NCI-H2196 (cell line): ENCODE results near the gene ELF4.
"Not testable (repeated sequence)": the region's sequence is repeated elsewhere in the genome, so short reads cannot be mapped to it uniquely, and the experiment has no call there.

Source experiments
- DNase-seq: peaks from one replicate; lab custom pipeline; 2025; ENCODE audit not compliant: unreplicated experiment; lab: John Stamatoyannopoulos, UW

ELF4 gene

DNA sequence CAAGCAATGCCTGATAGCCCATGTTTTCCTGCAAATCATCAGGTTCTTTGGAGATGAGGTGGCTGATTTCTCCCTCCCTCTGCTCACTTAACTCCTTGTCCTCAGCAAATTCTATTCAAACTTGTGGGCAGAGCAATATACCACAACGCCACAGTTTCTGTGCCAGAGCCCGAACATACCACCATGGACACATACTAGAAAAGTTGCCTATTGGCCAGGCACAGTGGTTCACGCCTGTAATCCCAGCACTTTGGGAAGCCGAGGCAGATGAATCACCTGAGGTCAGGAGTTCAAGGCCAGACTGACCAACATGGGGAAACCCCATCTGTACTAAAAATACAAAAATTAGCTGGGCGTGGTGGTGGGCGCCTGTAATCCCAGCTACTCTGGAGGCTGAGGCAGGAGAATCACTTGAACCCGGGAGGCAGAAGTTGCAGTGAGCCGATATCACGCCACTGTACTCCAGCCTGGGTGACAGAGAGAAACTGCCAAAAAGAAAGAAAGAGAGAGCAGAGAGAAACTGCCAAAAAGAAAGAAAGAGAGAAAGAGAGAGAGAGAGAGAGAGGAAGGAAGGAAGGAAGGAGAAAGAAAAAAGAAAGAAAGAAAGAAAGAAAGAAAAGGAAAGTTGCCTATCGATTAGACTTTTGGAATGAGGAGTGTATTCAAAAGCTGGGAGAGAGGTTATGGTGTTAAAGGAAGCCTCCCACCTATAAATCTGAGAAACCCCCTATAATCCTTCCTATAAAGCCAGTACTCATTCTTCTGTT, 5.0 kb upstream of the ELF4 start:
- not testable (repeated sequence) for DNase-seq

DNA sequence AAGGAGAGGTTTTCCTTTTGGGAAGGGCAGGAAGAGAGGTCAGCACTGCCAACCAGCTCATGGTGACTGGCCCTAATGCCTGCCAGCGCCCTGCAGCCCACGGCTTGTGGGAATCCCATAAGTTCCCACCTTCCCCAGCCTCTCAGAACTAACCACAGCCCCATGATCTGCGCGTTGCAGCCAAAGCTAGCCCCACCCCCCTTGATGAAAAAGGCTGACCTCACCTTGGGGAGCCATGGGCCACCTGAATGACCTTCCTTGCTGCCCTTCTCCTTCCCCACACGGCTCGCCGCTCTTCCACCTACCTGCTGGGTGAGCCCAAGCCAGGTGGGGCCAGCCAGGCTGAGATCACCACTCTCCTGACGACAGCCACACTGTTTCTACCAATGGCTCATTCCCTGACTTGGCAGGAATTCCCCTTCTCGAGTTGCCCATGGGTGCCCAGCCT, 3.9 kb upstream of the ELF4 start:
- peak; percentile 39 for DNase-seq

DNA sequence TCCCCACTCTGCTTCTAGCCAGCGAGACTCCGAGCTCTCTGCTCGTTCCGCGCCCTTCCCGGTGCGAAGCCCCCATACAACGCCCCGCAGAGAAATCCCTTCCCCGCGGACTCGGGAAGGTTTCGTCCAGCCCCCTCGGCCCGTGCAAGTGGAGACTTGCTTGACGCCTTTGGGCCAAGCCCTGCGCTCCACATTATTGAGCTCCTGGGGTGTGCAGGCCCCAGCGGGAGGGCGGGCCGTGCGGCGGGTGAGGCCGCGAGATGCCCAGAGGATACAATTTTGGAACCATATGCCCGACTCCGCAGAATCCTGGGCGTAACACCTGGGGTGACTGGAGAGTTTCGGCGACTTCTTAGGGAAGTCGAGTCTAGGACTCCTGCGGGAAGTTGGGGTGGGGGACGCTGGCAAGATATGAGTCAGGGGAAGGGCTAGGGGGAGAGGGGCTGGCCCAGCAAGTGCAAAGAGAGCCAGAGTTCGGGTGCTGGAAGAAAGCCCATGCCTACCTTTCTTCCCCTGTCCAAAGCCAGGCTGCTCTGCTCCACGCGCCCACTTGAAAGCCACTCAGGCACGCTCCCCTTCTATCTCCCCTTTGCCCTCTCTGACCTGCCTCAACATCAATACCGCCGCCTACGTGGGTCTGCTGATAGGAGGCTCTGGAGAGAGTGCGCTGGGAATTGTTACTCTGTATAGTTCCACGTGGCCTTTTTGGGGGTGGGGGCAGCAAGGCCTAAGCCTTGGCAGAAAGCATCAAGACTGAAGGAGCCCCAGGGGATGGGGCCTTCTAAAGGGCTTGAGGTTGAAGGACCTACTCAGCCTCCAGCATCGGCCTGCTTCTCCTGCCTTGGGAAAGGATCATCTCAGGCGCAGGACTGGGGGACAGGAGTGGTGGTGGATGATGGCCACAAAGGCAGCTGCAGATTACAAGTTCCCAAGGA, 1.2 kb upstream of the ELF4 start:
- DNase-seq: no peak

DNA sequence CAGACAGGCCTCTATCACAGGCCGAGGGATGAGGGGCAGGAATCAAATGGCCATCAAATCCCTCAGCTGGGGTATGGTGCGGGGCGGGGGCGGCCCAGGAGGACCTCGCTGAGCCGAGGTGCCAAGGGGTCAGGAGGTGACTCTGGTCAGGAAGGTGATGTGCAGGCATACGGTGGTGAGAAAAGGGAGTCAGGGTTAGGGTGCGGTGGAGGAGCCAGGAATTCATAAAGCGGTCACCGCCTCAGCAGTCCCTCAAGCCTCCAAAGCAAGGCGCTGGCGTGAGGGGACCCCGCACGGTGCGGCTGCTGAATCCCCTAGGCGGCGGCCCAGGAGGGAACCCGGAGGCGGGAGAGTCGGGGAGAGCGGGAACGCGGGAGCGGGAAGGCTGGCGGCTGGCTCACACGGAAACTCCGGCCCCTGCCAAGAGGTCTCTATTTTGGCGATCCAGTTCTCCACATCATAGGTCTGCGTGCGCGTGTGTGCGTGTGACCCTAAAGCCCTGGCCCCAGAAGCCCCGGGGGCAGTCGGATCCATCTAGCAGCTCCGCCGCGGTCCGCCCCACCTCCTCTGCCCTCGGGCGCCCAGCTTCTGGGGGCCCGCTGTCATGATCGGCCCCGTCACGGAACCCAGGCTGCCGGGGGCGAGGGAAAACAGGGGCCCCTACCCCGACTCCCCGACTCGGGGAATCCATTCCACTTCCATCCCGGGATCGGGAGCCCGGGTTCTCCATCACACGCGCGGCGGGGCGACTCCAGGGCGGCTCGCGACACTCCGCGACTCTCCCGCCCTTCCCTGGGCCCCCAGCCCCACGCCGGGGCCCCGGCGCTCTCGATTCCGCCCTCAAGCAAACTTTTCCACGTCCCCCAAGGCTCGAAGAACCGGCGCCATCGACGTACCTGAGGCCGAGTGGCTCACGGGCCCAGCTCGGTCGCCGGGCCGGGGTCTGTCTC, 593 bp downstream of the ELF4 start:
- DNase-seq: no peak

DNA sequence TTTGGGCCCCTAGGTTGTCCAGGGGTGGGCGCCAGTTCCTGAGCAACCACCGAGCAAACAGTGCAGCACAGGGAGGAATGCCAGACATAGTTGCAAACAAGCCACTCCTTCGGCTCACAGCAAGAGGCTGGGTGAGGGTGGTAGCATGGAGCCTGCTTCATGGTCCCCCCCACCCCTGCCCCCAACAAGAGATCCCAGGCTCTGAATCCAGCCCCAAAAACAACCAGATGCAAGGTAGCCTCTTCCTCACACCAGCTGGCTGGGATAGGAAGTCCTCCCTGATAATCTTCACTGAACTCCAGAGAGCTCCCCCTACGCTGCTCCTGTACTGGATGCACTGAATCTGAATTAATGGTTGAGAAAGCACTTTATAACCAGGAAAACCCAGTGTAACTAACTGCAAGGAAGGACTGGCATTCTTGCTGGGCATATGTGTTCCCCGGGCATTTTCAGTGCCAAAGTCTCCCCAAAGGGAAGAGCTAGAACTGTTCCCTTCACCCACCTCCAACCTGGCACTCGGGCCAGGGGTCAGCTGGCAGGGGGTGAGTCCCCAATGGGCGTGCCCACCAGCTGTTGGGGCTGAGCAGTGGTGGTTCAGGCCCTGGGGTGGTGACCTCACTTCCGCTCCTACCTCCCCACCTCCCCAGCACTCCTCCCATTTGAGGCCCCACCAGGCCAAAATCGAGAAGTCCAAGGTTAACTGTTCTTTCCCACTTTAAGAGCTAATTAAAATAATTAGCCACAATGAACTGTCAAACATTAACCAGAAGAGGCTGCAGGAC, 1.5 kb downstream of the ELF4 start:
- DNase-seq: no peak

DNA sequence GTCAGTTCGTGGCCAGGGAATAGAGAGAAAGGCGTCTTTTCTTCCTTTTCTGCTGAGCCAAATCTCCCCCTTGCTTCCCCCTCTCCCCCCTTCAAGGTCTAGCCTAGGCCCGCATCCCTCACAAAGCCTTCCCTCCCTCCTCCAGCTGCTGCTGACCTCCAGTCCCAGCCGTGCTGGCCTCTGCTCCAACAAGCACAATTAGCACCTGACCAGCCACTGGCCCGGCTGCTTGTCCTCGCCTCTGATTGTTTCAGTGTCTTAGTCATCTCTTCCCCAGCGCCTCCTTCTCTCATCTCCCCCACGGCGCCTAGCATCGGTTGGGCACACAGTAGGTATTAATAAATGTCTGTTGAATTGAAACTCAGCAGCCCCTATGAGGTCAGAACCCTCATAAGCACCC, 4.2 kb downstream of the ELF4 start:
- no peak for DNase-seq

DNA sequence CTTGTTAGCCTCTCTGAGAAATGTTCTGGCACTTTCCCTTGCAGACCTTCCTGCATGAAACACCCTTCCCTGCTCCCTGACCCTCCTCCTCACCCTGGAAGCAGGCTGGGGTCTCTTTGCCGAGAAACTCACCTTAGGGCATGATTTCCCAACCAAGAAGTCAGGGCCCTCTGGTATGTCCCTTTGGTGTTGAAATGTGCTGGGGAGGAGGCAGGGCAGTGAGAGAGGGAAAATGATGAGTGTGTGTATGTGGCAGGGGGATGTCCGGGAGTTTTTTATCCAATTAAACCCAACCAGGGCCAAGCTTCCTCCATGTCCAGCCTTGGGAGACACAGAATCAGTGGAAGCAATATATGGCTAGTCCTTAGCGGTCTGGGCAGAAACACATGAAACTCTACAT, 5.1 kb downstream of the ELF4 start:
- DNase-seq: no peak

DNA sequence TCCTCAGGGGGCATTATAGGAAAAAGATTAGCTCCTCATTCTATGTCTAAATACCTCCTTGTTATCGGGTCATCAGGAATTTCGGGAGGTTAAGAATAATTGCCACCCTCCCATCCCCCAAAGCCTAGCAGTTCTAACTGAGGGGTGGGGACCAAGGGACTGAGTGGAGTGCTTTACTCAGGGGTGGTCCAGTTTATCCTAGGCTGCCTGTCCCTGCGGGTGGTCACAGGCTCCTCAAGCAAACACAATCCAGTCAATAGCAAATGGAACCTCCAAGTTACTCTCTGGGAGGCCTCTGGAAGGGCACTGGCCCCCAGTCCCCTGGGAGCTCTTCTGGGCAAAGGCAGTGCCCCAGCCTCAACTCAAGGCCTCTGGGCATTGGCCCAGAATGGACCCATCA, 6.7 kb downstream of the ELF4 start:
- DNase-seq: no peak

DNA sequence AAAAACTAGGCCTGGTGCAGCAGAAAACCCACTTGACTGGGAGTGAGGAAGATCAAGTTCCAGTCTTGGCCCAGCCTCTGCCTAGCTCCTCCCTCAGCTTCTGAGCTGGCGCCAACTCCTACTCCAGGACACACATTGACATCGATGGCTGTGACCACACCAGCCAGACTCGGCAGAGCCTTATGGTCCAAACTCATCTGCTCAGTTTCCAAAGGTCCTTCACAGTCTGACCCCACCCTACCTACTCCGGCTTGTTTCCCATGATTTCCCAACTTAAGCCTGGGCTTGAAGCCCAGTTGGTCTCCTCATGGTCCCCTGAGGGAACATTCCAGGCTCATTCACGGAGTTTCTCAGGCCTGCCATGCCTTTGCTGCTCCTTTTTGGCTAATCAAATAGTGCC, 10.1 kb downstream of the ELF4 start:
- peak; percentile 40 for DNase-seq

DNA sequence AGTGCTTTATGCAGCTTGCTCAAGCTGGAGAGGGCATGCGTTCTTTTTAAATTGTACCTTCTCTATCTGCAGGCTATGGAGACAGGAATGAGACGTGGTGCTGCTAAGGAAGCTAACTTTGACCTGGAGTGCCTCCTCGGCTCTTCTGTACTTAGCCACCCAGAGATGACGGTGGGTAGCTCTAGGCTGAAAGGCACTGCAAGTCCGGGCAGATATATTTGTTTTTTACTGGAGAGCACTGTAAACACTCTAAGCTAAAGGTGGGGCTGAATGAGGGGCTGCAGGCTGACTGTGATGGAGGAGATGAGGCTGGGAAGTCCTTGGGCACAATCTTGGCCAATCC, 12.1 kb downstream of the ELF4 start:
- DNase-seq: no peak

DNA sequence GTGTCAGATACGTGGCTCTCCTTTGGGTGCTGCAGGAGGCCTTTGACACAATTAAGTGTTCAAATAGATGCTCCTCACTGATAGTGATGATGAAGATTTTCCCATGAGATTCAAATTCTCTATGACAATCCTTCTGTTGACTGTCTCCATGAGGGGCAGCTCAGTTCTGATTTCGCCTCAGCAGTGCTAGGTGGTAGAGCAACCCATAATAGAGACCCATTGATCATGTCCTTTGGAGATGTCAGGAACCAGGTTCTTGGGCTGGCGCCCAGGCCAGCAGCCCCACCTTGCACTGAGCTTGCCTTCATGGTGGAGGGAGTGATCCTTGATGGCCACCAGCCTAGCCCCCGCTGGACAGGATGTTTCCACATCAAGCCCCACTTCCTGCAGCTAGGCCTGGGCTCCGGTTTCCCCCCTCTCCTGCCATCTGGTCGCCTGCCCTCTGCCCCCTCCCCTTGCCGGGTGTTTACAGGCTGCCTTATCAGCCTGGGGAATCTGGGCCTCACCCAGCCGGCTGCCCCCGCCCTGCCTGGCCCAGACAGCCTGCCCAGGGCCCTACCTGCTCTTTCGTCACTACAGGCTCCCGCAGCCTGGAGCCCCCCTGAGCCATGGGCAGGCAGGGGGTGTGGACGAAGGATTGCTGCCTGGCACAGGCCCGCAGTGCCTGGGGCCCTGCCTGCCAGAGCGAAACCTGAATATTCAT, 12.6 kb downstream of the ELF4 start:
- DNase-seq: peak; percentile 18

DNA sequence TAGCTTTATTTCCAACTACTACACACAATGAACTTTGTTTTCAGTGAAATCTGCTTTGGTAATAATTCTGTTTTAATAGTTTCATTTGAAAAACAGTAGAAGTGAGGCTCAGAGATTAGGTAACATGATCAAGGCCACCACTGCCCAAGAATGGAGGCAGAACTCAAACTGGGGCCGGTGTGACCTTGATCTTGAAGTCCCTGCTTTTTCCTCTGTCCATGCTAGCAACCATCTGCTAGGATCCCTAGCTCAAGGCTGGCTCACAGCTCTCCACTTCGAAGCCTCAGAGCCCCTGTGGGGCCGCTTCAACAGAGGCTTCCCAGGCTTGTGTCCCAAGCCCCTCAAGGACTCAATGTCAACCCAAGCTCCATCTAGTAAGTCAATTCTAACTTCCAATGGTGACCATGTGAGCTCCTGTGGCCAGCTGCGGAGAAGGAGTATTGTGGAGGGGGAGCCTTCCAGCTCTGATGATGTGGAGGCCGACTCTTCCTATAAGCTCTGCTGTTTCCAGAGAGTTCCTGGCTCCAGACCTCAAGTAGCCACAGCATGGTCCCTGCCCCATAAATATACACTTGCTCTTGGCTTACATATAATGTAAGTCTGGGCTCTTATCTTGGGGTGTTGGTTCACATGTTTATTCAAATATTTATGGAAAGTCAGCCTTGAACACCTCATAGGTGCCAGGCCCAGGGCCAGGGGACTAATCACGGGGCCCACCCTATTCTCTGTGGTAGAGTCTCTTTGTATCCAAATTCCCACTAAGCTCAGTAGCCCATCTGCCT, 14.9 kb downstream of the ELF4 start:
- no peak for DNase-seq

DNA sequence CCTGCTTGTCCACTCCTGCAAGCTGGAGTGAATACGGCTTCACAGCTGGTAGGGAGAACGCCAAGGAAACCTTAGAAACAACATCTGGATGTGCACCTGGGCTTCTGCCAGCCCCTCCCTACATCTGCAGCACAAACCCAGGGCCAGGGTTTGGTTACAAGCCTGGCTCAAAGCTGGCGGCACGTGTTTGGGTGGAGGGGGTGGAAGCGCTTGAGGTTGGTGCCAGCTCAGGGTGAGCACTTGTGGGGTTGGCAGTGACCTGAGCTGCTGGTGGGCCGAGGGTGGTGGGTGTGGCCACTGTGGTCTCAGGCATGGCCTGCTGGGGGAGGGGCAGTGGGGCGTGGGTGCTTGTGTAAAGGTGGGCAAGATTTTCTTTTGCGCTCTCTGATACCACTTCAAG, 15.6 kb downstream of the ELF4 start:
- DNase-seq: peak; percentile 54

DNA sequence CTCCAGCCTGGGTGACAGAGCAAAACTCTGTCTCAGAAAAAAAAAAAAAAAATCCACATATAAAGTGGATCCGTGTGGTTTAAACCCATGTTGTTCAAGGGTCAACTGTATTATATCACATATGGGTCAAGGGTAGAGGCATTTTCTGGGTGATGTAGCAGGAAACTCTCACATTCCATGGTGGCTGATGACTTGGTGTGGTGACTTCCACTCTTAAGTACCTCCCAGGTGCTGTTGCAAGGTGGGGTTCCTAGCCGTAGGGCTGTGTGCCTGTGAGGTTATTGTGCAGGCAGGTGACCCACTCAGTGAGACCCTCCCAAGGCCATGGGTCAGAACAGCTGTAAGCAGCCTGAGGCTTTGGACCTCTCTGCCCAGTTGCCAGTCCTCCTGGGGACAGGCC, 17.0 kb downstream of the ELF4 start:
- no peak for DNase-seq

DNA sequence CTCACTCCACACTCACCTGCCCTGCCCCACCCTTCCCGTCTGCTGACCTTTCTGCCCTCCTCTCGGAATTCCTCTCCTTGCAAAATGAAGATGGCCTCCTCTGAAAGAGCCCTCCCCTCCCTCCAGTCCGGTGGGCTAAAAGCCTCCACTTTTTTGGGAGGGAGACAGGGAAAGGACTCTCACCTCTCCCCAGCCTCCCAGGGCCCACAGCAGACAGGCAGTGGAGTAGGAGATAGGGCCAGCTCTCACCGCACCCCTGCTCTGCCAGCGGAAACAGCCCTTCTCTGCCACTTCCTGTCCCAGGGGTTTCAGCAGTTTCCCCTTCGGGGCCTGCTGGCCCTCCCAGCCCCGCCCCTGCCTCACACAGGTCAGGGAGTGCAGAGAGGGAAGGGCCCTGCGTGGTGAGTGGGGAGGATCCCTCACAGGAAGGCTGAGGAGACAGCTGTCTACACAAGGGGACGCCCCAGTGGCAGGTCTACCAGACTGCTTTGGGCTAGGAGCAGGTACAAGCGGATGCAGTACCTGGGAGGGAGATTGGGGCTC, 18.2 kb downstream of the ELF4 start:
- no peak for DNase-seq

DNA sequence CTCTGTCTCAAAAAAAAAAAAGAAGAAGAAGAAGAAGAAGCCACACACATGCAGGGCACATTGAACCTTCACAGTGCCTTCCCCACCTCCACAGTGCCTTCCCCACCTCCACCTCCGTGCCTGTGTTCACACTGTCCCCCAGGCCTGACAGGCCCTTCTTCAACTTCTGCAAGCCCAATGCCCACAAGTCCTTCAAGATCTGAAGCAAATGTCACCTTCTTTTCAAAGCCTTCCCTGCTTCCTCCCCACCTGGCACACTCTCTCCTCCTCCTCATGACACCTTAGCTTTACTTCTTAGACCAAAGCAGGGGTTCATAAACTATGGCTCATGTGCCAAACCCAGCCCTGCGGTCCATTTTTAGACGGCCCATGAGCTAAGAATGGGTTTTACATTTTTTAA, 19.9 kb downstream of the ELF4 start:
- no peak for DNase-seq

DNA sequence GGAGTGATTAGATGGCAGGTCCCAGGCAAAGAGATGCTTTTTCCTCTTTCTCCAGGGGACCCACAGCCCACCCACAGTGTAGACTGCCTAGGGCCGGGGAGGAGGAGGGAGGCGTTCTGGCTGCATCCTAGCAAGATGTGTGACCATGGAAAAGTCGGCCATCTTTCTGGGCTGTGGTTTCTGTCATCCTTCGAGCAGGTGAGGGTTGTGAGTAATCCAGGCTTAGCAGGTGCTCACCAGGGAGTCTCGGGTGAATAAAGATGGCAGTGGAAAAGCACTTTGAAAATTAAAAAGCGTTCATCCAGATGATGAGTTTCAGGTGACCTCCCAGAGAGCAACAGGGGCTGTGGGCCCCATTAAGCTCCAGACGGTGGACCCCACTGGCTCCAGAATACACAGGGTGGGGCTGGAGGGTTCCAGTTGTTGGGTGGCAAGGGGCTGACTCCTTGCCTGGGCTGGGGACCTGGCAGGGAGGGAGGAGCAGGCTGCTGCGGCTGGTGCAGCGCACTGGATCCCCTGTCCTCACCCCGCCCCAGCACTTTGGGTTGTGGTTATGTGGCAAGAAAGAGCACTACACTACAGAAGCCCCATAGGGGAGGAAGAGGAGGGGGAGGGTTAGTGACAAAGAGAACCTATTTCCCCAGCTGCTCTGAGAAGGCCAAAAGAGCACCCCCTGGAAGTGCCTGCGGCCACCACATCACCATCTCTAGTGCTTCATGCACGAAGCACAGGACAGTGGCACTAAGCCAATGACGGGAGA, 23.7 kb downstream of the ELF4 start:
- no peak for DNase-seq
